GM19397 (cell line): ENCODE data around the gene EGFL8.

Source experiments
- ATAC-seq: cut with Tn5 transposase; IDR thresholded peaks from one replicate; pipeline ENCODE4 v1.9.1; 2021; ENCODE audit warnings: mild to moderate bottlenecking, moderate library complexity; ENCODE audit not compliant: unreplicated experiment

Gene EGFL8

DNA sequence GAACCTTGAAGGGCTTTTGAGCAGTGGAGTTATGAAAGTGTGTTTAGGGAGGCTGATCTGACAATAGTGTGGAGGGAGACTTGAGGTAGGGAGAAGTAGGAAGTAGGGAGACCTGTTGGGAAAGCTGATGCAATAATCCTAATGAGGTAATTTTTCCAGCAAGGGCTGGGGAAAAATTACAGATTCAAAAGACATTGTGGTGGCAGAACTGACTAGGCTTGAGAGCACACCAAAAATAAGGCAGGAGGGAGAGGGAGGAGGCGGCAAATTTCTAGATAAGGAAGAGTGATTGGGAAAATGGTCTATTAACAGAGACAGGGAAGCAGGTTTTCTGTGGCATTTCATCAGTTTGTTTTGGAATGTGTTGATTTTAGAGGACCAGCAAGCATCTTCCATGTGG lies 18.1 kb upstream of the EGFL8 start:
- ATAC-seq: no peak

DNA sequence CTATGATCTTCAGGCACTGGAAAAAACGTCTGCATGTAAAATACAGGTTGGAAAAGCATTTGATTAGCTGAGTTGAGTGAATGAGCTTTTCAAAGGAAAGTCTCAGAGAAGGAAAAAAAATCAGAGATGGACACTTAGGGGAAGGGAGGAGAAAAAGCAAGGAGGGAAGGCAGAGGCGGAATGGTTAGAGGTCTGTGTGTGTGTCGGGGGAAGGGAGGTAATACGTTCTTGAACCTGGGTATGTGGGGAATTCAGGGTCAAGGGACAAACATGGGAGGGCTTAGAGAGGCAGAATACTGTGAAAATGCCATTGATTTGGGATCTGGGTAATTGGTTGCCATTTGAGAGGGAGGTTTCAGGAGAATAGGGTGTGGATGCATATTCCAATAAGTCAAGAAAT lies 17.7 kb upstream of the EGFL8 start:
- ATAC-seq: no peak

DNA sequence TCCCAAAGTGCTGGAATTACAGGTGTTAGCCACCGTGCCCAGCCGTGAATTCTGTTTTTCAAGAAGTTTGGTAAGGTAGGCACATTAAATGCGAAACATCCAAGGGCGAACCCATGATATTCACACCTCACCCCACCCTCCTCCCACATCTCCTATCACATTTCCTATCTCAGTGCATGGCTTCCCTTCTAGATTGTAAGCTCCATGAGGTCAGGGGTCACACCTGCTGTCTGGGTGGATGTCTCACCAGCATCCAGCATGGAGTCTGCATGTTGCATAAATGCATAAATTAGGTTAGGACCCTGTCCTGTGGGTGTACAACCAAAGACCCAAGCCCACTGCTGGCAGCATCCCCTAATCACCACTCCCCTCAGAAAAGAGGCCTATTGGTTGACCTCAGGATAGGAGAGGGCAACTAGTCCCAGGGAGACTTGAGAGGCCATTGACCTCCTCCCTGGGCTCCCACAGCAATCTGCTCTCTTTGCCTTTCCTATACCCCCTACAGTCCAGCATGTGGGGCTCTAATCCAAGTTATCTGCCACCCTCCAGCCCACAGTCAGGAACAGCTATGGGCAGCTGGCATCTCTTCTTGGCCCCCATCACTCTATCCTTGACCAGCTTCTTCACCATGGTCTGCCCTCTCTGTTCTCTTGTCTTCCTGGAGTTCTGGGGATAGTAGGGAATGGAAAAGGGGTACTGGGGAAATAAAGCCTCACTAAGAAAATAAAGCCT lies 16.8 kb upstream of the EGFL8 start:
- no peak for ATAC-seq

- ATAC-seq: no peak
Observed at GRCh38 chr6:32148289-32149091, 15.9 kb upstream of the EGFL8 start.

GRCh38 chr6:32149092-32149755 lies 15.2 kb upstream of the EGFL8 start:
- ATAC-seq: no peak

DNA sequence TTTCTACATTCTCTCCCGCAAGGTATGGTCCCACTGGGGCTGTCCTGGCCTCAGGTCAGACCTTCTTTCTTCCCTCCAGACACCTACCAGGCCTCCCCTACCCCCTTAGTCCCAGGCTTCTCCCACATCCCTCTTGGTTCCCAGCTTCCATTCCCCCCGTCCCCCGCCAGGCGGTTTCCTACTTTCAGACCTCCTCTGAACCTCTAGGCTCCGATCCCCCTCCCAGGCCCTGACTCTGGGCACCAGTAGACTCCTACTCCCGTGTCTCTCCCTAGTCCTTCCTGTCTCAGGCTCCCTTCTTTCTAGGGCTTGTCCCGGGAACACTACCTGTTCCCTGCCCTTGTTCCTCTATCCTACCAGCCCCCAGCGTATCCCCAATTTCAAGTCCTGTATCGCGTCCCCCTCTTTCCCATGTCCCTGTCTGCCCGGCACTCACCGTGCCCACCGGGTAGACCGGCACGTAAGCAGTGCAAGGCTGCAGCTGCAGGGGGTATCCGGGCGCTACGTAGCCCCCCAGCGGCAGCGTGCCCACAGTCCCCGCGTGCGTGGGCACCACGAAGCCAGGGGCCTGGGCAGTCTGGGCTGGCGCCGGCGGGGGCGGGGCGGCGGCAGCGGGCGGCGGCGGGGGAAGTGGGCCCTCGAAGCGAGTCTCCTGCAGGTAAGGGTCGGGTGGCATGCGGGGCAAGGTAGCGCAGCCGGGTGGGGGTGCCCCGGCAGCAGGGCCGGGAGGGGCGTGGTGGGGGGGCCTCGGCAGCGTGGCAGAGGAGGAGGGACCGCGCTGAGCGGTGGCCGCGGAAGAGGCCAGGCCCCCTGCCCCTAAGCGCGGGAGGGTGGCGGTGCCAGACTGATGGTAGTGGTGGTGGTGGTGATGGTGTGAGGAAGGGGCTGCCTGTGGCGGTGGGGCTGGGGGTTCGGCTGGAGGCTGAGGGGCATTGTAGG lies 14.2 kb upstream of the EGFL8 start:
- ATAC-seq: no peak

- no peak for ATAC-seq
Observed at GRCh38 chr6:32151181-32151862, 13.1 kb upstream of the EGFL8 start.

- no peak for ATAC-seq
Observed at GRCh38 chr6:32151863-32152768, 12.3 kb upstream of the EGFL8 start, which contains the start of gene PRRT1. PRRT1 (minus strand) TSS chr6:32151939; CDS start chr6:32151827, 112 bp downstream.

- no peak for ATAC-seq
Observed at GRCh38 chr6:32152769-32153563, 11.4 kb upstream of the EGFL8 start.

DNA sequence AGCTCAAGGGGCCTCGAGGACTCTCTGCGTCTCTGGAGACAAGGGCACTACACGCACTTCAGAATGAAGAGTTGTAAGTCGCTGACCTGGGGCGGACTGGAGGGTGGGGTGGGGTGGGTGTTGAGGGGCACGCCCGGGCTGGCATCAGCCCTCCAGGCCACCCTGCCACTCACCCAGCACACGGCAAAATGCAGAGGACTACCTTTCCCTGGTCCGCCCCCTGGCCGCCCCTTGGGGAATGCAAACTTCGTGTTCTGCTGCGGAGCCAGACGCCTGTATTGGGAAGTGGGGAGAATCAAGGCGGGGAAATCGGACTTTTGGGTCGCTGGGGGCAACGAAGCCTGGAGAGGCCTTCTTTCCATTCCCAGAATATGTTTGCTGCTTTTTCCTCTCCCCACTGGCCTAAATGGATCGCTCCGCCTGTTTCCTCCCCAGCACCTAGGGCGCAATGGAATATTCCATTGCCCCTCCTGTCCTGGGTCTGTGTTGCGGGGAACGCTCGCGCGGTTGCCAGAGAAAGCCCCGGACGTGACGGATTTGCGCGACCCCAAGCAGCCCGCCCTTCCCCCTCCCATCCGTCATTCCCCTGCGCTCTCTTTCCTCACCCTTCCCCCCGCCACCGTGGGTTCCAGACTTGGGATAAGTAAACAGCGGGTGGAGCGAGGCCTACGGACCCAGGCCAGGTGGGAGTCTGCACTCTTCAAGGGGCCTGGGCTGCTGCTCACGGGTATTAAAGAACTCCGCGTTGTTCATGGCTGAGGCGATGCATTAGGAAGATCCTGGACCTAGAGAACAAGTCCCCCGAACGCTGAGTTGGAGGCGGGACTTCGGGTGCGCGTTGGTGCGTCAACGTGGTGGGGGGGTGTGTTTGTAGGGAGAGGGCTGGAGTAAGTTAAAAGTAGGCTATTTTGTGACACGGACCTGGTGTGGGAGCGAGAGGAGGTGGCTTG lies 10.6 kb upstream of the EGFL8 start, which contains the start of gene PPT2:
TSS of gene PPT2 (plus strand) at position 578 of the 950 bp plus-strand sequence. CDS start 454 bp downstream, outside the sequence.
- no peak for ATAC-seq

DNA sequence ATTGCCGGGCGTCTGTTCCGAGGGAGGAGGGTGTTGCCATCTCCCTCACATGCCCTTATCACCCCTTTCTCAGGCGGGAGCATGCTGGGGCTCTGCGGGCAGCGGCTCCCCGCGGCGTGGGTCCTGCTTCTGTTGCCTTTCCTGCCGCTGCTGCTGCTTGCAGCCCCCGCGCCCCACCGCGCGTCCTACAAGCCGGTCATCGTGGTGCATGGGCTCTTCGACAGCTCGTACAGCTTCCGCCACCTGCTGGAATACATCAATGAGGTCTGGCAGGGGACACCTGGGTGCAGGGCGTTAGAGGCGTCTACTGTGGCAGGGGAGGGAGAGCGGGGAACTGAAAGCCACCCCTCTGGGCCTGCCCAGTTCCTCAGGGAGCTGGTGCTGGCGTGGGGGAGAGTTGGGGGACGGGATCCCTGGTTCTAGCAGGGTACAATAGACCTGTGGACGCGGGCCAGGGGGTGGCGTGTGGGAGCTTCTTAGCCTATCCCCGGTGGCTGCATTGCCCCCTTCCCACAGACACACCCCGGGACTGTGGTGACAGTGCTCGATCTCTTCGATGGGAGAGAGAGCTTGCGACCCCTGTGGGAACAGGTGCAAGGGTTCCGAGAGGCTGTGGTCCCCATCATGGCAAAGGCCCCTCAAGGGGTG lies 9.8 kb upstream of the EGFL8 start:
- ATAC-seq: no peak

DNA sequence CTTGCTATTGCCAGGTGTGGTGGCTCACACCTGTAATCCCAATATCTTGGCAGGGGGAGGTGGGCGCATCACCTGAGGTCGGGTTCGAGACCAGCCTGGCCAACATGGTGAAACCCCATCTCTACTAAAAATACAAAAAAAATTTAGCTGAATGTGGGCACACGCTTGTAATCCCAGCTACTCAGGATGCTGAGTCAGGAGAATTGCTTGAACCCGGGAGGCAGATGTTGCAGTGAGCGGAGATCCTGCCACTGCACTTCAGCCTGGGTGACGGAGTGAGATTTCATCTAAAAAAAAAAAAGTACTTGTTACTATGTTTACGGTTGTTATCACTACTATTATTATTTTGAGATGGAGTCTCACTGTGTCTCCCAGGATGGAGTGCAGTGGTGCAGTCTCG lies 7.5 kb upstream of the EGFL8 start:
- no peak for ATAC-seq

GRCh38 chr6:32158052-32158451 lies 6.3 kb upstream of the EGFL8 start:
- no peak for ATAC-seq

DNA sequence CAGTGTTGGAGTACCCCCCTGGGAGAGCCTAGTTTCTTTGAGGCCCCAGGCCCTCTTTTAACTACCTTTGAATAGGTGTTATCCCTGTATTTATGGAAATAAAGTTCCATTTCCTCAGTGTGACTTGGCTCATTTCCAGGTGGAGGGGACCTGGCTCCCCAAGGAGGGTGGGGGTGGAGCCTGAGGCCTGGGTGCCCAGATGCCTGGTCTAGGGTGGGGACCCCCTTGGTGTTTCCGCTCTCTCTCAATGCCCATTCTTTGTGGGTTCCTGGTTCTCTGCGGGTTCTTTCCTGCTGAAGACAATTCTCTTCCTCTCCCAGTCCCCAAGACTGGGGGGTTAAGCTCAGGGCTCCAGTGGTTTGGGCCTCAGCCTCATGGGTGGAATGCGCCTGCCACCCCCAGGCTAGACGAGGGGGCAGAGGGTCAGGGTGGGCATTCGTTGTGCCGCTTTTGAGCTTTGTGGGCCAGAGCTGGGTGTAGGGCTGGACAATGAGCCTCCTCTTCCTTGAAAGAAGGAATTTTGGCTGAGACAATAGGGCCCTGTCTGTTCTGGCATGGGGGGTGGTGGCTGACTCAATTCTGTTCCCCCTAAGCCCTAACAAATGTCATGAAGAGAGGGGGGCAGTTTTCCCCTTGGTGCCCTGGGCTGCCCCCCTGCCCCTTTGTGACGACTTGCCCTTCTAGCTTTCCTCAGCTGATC lies 686 bp upstream of the EGFL8 start:
- ATAC-seq: no peak

GRCh38 chr6:32166411-32167061 lies 2.1 kb downstream of the EGFL8 start:
- ATAC-seq: no peak
